ENCODE measurements around the gene IPPK. TPM values are rescaled to one million over a fixed set of nuclear protein-coding genes. Genes with fewer than 3 reads are reported as not detected.

Gene IPPK
- total RNA-seq, 1 experiment from 2014 or later: 15.4 TPM

DNA sequence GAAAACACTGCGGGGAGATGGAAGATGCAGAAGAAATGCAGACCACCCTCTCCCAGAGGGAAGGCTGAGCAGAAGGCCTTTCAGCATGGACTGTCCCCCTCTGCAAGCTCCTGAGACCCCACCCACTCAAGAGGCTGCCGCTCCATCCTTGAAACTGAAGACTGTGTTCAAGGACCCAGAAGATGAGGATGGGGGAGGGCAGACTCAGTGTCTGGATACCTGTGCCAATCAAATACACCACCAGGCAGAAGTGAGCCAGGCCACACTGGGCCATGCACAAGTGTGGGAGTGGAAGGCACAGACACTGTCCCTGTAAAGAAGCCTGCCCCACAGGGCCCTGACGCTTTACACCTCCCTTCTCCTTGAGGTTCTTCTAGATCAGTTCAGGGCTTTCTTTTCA lies 40.0 kb upstream of the IPPK start:
- intact Hi-C loops (cut with micrococcal nuclease): no loop called here
- TF ChIP-seq JUND (IDR thresholded peaks at IDR 0.05) (no peak), POLR2AphosphoS5 (IDR thresholded peaks at IDR 0.05; ENCODE audit: low read depth, low read length) (no peak), ZNF274 (IDR thresholded peaks at IDR 0.05; ENCODE audit: low read depth, low read length) (no peak), SRF (IDR thresholded peaks at IDR 0.05; ENCODE audit: low read depth) (no peak), EZH2phosphoT487 (IDR thresholded peaks at IDR 0.05; ENCODE audit: borderline replicate concordance) (no peak), RAD21 (IDR thresholded peaks at IDR 0.05; ENCODE audit: low read depth) (no peak), YY1 (IDR thresholded peaks at IDR 0.05; ENCODE audit: extremely low read depth, insufficient replicate concordance, low read depth, low read length) (no peak), FOSL1 (IDR thresholded peaks at IDR 0.05; ENCODE audit: low read depth) (no peak), ELF1 (IDR thresholded peaks at IDR 0.05; ENCODE audit: borderline replicate concordance, low read depth) (no peak), CBX3 (IDR thresholded peaks at IDR 0.05; ENCODE audit: low read depth) (no peak), SP1 (IDR thresholded peaks at IDR 0.05; ENCODE audit: low read depth) (no peak)
- TF ChIP-seq, protein P1, sequence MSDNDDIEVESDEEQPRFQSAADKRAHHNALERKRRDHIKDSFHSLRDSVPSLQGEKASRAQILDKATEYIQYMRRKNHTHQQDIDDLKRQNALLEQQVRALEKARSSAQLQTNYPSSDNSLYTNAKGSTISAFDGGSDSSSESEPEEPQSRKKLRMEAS (IDR thresholded peaks at IDR 0.05): no peak
- no peak overlapping the region for H3K27ac ChIP-seq (ENCODE audit: low read depth, low read length)

DNA sequence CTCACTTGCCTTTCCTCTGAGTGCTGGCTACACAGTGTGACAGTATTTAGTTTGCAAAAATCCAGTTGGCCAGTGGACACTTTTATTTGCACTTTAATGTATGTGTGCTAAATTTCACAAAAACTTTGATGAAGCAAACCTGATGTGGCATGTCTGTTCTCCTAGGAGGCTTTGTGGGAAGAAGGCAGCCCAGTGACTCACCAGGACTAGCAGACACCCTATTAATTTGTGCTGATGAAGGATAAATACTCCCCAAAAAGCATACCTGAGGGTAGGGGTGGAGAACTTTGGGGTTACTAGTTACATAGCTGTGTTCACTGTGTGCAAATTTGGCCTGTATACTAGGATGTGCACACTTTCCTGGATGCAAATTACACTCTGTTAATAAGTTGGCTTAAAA lies 39.3 kb upstream of the IPPK start:
- H3K4me3 ChIP-seq (replicated peaks in 1 of 2; ENCODE audit: low read depth in 1 of 2, low read length in 2 of 2): no peak overlapping the region
- no peaks in the 10 kb centered on the region for H4K20me1 ChIP-seq (ENCODE audit: insufficient read depth)
- H3K9me3 ChIP-seq (ENCODE audit: control insufficient read depth in 1 of 2, insufficient read depth in 1 of 2, low read depth in 1 of 2, low read length in 2 of 2): no peaks in the 10 kb centered on the region
- no peaks in the 10 kb centered on the region for H3K27me3 ChIP-seq (ENCODE audit: insufficient read depth, low read length)
- no peak overlapping the region for H3K9ac ChIP-seq (ENCODE audit: low read length)
- H2AFZ ChIP-seq (ENCODE audit: low read depth, low read length, poor library complexity, severe bottlenecking): no peak overlapping the region
- no peak overlapping the region for H3K4me2 ChIP-seq (ENCODE audit: low read length)
- ChIA-PET POLR2A (no interaction called here), RAD21 (ENCODE audit: low non-redundant PET in 1 of 2, low total read pairs in 2 of 2, uncharacterized antibody in 2 of 2, unreplicated experiment in 2 of 2) (no interaction called here), CTCF (no interaction called here)
- no peak for ATAC-seq
- H3K79me2 ChIP-seq (ENCODE audit: insufficient read depth, low read length): no peaks in the 10 kb centered on the region
- H3K9me2 ChIP-seq (ENCODE audit: insufficient read depth): no peaks in the 10 kb centered on the region
- peaks cover 0 to 21% of the 10 kb centered on the region in 2 experiments; a peak in 3 of 4 replicates for H3K4me1 ChIP-seq (ENCODE audit: control insufficient read depth in 1 of 2, insufficient read depth in 2 of 2, low read length in 2 of 2)
- BruUV-seq (replicated peaks): no TSS peak
- intact Hi-C loops (cut with micrococcal nuclease): no loop called here
- no peak for DNase-seq (ENCODE audit: low read depth, low spot score)
- H3K27ac ChIP-seq (ENCODE audit: low read depth, low read length): no peak overlapping the region
- peaks cover 18% of the 10 kb centered on the region in 2 experiments; a peak in 2 of 4 replicates for H3K36me3 ChIP-seq (ENCODE audit: control insufficient read depth in 1 of 2, insufficient read depth in 2 of 2, low read length in 2 of 2)
- TF ChIP-seq, protein P1 (IDR thresholded peaks at IDR 0.05): no peak
- TF ChIP-seq YY1 (IDR thresholded peaks at IDR 0.05; ENCODE audit: extremely low read depth, insufficient replicate concordance, low read depth, low read length) (no peak), EZH2phosphoT487 (IDR thresholded peaks at IDR 0.05; ENCODE audit: borderline replicate concordance) (no peak), EZH2 (IDR thresholded peaks at IDR 0.05) (no peak), JUND (IDR thresholded peaks at IDR 0.05) (no peak), POLR2AphosphoS5 (IDR thresholded peaks at IDR 0.05; ENCODE audit: low read depth, low read length) (no peak), TCF7L2 (IDR thresholded peaks at IDR 0.05; ENCODE audit: borderline replicate concordance, extremely low read depth, insufficient read depth, insufficient read length) (no peak)
- TF ChIP-seq, protein P2, sequence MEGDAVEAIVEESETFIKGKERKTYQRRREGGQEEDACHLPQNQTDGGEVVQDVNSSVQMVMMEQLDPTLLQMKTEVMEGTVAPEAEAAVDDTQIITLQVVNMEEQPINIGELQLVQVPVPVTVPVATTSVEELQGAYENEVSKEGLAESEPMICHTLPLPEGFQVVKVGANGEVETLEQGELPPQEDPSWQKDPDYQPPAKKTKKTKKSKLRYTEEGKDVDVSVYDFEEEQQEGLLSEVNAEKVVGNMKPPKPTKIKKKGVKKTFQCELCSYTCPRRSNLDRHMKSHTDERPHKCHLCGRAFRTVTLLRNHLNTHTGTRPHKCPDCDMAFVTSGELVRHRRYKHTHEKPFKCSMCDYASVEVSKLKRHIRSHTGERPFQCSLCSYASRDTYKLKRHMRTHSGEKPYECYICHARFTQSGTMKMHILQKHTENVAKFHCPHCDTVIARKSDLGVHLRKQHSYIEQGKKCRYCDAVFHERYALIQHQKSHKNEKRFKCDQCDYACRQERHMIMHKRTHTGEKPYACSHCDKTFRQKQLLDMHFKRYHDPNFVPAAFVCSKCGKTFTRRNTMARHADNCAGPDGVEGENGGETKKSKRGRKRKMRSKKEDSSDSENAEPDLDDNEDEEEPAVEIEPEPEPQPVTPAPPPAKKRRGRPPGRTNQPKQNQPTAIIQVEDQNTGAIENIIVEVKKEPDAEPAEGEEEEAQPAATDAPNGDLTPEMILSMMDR (IDR thresholded peaks at IDR 0.05 in 2 of 3, conservative IDR thresholded peaks at IDR 0.05 in 1 of 3; ENCODE audit: borderline replicate concordance in 1 of 3, insufficient read depth in 1 of 3, low read depth in 2 of 3, low read length in 2 of 3): no peak

More for the DNA sequence above, 40.0 kb upstream of the IPPK start:
- H3K4me3 ChIP-seq (replicated peaks in 1 of 2; ENCODE audit: low read depth in 1 of 2, low read length in 2 of 2): no peak overlapping the region
- RAD21 ChIA-PET (ENCODE audit: low non-redundant PET in 1 of 2, low total read pairs in 2 of 2, uncharacterized antibody in 2 of 2, unreplicated experiment in 2 of 2): no interaction called here
- H3K4me2 ChIP-seq (ENCODE audit: low read length): no peak overlapping the region
- CTCF ChIA-PET: no interaction called here
- H3K9me3 ChIP-seq (ENCODE audit: control insufficient read depth in 1 of 2, insufficient read depth in 1 of 2, low read depth in 1 of 2, low read length in 2 of 2): no peaks in the 10 kb centered on the region
- POLR2A ChIA-PET: no interaction called here
- no peaks in the 10 kb centered on the region for H4K20me1 ChIP-seq (ENCODE audit: insufficient read depth)
- no peaks in the 10 kb centered on the region for H3K9me2 ChIP-seq (ENCODE audit: insufficient read depth)
- H2AFZ ChIP-seq (ENCODE audit: low read depth, low read length, poor library complexity, severe bottlenecking): no peak overlapping the region
- no peaks in the 10 kb centered on the region for H3K79me2 ChIP-seq (ENCODE audit: insufficient read depth, low read length)
- no peak overlapping the region for H3K9ac ChIP-seq (ENCODE audit: low read length)
- no peaks in the 10 kb centered on the region for H3K27me3 ChIP-seq (ENCODE audit: insufficient read depth, low read length)
- H3K4me1 ChIP-seq (ENCODE audit: control insufficient read depth in 1 of 2, insufficient read depth in 2 of 2, low read length in 2 of 2): peaks cover 0 to 21% of the 10 kb centered on the region in 2 experiments; a peak in 3 of 4 replicates
- no peak for ATAC-seq
- no peak for DNase-seq (ENCODE audit: low read depth, low spot score)
- BruUV-seq (replicated peaks): no TSS peak
- H3K36me3 ChIP-seq (ENCODE audit: control insufficient read depth in 1 of 2, insufficient read depth in 2 of 2, low read length in 2 of 2): peaks cover 25% of the 10 kb centered on the region in 2 experiments; a peak in 3 of 4 replicates

Measured in HCT116 (cell line).